ENCODE data around the gene HNF4A. TPM values are rescaled to one million over a fixed set of nuclear protein-coding genes. Genes with fewer than 3 reads are reported as not detected.

HNF4A gene
- total RNA-seq, 1 experiment from 2014 or later = not detected

GRCh38 chr20:44442298-44443070 is 87.0 kb downstream of the HNF4A start:
- DNase-seq (ENCODE audit: low read depth) = no peak

GRCh38 chr20:44445742-44446710 is 90.5 kb downstream of the HNF4A start:
- DNase-seq (ENCODE audit: low read depth) = no peak

DNA sequence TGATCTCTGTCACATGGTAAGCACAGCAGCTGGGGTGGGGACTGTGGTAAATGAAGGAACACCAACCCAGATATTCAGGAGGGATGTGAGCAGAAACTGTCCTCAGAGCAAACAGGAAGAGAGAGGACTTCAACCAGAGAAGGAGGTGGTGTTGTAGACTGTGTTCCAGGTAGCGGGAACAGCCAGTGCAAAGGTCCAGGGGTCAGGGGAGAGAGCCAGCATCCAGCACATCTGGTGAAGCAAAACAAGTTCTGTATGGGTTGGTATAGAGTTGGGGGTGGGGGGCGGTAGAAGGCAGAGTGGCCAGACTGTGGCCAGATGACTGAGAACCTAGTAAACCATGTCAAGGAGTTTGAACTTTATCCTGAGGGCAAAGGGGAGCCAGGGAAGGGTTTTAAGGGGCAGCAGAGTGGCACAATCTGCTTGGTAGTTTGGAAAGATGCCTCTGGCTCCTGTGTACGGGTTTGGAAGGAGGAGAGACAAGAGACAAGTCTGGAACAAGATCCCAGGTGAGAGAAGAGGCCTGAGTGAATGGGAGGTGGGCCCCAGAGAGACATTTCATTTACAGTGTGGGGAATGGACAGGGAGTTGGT is 92.4 kb downstream of the HNF4A start:
- no peak for DNase-seq (ENCODE audit: low read depth)

DNA sequence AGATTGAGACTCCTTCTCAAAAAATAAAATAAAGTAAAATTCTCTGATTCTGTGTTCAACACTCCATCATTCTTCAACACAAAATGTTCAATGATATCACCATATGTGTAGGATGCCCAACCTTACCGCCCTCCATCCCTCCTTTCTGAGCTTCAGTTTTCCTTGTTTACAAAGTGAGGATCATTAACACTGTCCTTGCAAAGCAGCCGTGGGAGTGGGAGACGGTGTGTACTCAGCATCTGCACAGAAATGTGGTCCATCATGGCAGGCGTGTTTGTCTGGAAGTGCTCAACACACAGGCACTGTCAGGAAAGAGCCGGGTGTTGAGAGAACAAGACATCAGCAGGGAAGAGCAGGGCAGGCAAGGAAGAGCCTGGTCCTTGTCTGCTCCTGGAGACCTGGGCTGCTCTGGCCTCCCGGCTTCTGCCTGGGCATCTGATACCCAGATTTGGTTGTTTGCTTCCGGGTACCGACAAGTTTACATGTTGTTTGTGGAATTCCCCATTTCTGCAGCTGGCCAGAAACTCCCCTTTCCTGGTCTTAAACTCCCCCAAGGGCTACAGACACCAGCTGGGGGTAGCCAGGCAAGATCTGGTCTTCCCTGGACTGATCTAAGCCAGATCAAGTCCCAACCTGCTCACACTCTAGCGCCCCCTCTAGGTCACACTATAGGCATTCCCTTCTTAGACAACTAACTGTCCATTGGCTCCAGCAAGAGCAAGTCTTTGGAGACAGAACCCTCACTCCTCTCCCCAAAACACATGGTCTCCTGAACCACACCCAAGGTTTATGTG is 93.5 kb downstream of the HNF4A start:
- DNase-seq (ENCODE audit: low read depth) = peak; percentile 27

GRCh38 chr20:44449864-44450263 is 94.4 kb downstream of the HNF4A start:
- no peak for DNase-seq (ENCODE audit: low read depth)

- DNase-seq (ENCODE audit: low read depth) = no peak
These were observed 94.9 kb downstream of the HNF4A start for GRCh38 chr20:44450281-44450889.

GRCh38 chr20:44450903-44451450 is 95.5 kb downstream of the HNF4A start:
- no peak for DNase-seq (ENCODE audit: low read depth)

- DNase-seq (ENCODE audit: low read depth) = no peak
These were observed 98.9 kb downstream of the HNF4A start for GRCh38 chr20:44454306-44454963.

DNA sequence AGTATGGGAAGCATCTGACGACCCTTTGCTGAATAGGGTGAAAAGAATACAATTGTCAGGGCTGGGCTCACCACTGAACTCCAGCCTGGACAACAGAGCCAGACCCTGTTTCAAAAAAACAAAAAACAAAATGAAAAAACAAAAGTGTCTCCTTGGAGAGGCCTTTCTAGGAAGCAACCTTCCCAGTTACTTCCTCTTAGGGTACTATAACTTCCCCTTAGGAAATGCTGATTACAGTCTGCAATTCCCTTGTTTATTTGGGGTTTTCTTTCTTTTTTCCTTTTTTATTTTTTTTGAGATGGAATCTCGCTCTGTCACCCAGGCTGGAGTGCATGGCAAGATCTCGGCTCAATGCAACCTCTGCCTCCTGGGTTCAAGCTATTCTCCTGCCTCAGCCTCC is 99.6 kb downstream of the HNF4A start:
- DNase-seq (ENCODE audit: low read depth) = no peak

DNA sequence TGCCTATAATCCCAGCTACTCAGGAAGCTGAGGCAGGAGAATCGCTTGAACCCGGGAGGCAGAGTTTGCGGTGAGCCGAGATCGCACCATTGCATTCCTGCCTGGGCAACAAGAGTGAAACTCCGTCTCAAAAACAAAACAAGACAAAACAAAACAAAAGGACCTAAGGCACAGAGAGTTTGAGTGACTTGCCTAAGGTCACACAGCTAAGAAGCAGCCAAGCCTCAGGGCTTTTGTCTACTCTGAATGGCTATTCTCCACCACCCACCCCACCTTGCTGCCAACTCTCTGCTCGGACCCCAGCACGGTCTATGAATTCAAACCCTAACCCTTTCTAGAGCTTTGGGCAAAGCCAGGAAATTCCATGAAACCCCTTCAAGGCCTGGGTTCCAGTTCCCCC is 101.1 kb downstream of the HNF4A start:
- DNase-seq (ENCODE audit: low read depth) = no peak

DNA sequence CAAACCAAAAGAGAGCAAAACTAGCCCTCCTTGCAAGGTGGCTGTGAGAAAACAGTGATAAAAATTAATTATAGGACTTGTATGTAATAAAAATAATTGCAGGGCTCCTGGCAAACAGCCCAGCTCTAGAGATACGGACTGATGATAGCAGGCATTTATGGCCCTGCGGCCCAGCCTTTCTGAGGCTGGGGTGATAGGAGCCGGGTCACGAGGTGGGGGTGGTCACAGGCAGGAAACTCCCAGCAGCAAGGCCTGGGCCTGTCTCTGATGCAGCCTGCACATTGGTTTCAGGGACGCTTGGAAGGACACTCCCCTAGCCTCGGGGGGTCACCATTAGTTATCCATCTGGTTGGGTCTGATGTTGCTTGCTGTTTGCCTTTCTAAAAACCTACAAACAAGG is 101.5 kb downstream of the HNF4A start:
- DNase-seq (ENCODE audit: low read depth) = no peak

DNA sequence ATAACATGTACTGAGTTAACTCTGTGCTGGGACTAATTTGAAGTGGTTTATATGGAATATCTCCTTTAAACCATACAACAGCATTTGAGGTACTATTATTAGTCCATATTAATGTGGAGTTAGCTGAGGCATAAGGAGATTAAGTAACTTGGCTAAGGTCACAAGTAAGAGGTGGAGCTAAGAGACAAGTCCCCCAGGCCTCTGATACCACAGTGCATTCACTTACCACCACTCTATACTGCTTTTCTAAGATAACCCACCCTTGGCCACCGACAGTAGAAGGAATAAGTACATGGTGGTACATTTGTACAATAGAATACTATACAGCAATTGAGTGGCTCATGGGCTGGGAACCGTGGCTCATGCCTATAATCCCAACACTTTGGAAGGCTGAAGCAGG is 103.8 kb downstream of the HNF4A start:
- DNase-seq (ENCODE audit: low read depth) = no peak

- peak; percentile 19 for DNase-seq (ENCODE audit: low read depth)
These were observed 105.3 kb downstream of the HNF4A start for GRCh38 chr20:44460795-44461141.

GRCh38 chr20:44461142-44461802 is 105.8 kb downstream of the HNF4A start:
- no peak for DNase-seq (ENCODE audit: low read depth)

DNA sequence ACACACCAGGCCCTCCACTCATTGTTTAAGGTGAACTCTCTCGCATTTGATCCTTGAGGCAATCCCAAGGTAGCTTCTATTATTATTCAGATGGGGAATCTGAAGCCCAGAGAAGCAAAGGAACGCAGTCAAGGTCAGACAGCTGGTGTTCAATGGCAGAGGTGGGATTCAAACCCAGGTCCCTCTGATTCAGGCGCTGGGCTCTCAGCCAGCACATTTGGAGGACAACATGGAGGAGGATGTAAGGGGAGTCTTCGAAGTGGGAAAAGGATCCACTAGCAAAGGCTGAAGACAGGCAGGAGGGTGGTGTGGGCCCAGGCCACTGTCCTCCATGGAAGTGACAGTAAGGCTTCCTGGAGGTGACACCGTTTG is 106.3 kb downstream of the HNF4A start:
- DNase-seq (ENCODE audit: low read depth) = no peak

- DNase-seq (ENCODE audit: low read depth) = no peak
These were observed 108.0 kb downstream of the HNF4A start for GRCh38 chr20:44463466-44463865.

GRCh38 chr20:44464514-44464913 is 109.0 kb downstream of the HNF4A start:
- no peak for DNase-seq (ENCODE audit: low read depth)

GRCh38 chr20:44465001-44465560 is 109.6 kb downstream of the HNF4A start:
- no peak for DNase-seq (ENCODE audit: low read depth)

GRCh38 chr20:44467289-44467883 is 111.9 kb downstream of the HNF4A start:
- DNase-seq (ENCODE audit: low read depth) = no peak

Measured in Daoy (cell line).